ENCODE results near the gene MYH1. TPM values are rescaled to one million over a fixed set of nuclear protein-coding genes. Genes with fewer than 3 reads are reported as not detected.

MYH1 gene
- polyA plus RNA-seq (2013, experiment 1 of 2): not detected
- polyA plus RNA-seq (2013, experiment 2 of 2): 0.01 TPM

DNA sequence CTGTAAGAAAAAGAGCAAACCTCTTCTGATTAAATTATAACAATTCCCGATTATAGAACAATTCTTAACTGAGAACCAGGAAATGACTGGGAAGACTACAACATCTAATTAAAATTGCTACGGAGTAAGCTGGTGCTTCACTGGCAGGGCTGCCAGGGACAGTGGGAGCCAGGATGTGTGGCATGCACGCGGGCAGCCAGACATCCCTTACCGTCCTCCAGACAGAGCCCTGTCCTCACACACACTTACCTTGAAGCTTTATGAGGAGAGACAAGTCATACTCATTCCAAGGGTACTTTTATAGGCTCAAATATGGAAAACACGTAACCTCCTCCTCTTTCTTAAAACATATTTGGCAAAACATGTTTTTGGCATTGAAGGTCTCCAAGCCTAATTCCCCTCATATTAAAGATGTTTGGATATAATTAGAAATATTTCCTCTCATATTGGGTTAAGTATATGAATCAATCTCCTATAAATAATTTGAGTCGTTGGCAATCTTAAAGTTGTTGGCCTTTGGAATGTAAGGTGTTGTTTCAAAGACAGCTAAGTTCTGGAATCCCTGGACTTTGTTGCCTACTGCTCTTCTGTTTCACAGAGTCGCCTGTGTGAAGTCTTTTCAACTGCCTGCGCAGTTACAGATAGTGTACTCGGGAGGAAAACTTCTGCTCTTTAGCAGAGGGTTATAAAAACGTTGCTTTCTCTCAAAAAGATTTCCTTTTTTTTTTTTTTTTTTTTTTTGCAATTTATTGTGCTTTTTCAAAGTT, at the start of gene MYH1:
Gene MYH1, minus strand, starts transcription at position 272 of the 767 bp plus-strand sequence. CDS start 1,900 bp downstream, outside the sequence.
- no peak within 1 kb of the TSS for H3K4ac ChIP-seq (ENCODE audit: low read depth, low read length)
- no peak within 1 kb of the TSS for H3K56ac ChIP-seq (ENCODE audit: low read length)
- H2BK15ac ChIP-seq (replicated peaks; ENCODE audit: low read depth): no peak within 1 kb of the TSS
- H3K79me1 ChIP-seq (ENCODE audit: low read length): no peaks in the 10 kb centered on the region
- H3K36me3 ChIP-seq (ENCODE audit: control insufficient read depth, insufficient read depth, low read length): no peaks in the 10 kb centered on the region
- no peak within 1 kb of the TSS for H3K27ac ChIP-seq (ENCODE audit: low read depth, low read length)
- H3K4me1 ChIP-seq (ENCODE audit: control insufficient read depth, low read depth, low read length): no peaks in the 10 kb centered on the region
- WGBS (ENCODE audit: extremely low coverage, insufficient coverage, low lambda C conversion rate): no CpG with 5 or more reads among the region's 11 CpGs
- H4K5ac ChIP-seq (ENCODE audit: low read length): no peak within 1 kb of the TSS
- no peak within 1 kb of the TSS for H3K4me2 ChIP-seq (ENCODE audit: low read length)
- no peak within 1 kb of the TSS for H4K8ac ChIP-seq (ENCODE audit: low read depth, low read length)
- H2AK5ac ChIP-seq (ENCODE audit: low read length): no peak within 1 kb of the TSS
- no peak for DNase-seq
- no peaks in the 10 kb centered on the region for H3K27me3 ChIP-seq (ENCODE audit: insufficient read depth, low read length, poor library complexity)
- H3K18ac ChIP-seq (ENCODE audit: low read length): no peak within 1 kb of the TSS
- H2BK120ac ChIP-seq (ENCODE audit: low read depth, low read length): no peak within 1 kb of the TSS
- H3K4me3 ChIP-seq (ENCODE audit: low read length): no peak within 1 kb of the TSS
- no peaks in the 10 kb centered on the region for H3K79me2 ChIP-seq (ENCODE audit: control insufficient read depth, insufficient read depth, low read length)
- no peak within 1 kb of the TSS for H2BK5ac ChIP-seq (ENCODE audit: low read length)
- H3K9ac ChIP-seq (ENCODE audit: low read length): no peak within 1 kb of the TSS
- H3K23ac ChIP-seq (ENCODE audit: low read length): no peak within 1 kb of the TSS

- Histone ChIP-seq H3K4ac (ENCODE audit: low read depth, low read length) (no peak overlapping the region), H4K5ac (ENCODE audit: low read length) (no peak overlapping the region), H2BK5ac (ENCODE audit: low read length) (no peak overlapping the region), H3K36me3 (ENCODE audit: control insufficient read depth, insufficient read depth, low read length) (no peaks in the 10 kb centered on the region), H3K27me3 (ENCODE audit: insufficient read depth, low read length, poor library complexity) (no peaks in the 10 kb centered on the region), H4K8ac (ENCODE audit: low read depth, low read length) (no peak overlapping the region), H3K4me2 (ENCODE audit: low read length) (no peak overlapping the region), H3K27ac (ENCODE audit: low read depth, low read length) (no peak overlapping the region), H3K79me1 (ENCODE audit: low read length) (no peaks in the 10 kb centered on the region), H3K23ac (ENCODE audit: low read length) (no peak overlapping the region), H3K79me2 (ENCODE audit: control insufficient read depth, insufficient read depth, low read length) (no peaks in the 10 kb centered on the region), H3K4me1 (ENCODE audit: control insufficient read depth, low read depth, low read length) (no peaks in the 10 kb centered on the region), H2BK120ac (ENCODE audit: low read depth, low read length) (no peak overlapping the region), H2AK5ac (ENCODE audit: low read length) (no peak overlapping the region), H3K9ac (ENCODE audit: low read length) (no peak overlapping the region), H2BK15ac (replicated peaks; ENCODE audit: low read depth) (no peak overlapping the region), H3K4me3 (ENCODE audit: low read length) (no peak overlapping the region), H3K56ac (ENCODE audit: low read length) (no peak overlapping the region), H3K18ac (ENCODE audit: low read length) (no peak overlapping the region)
- WGBS (ENCODE audit: extremely low coverage, insufficient coverage, low lambda C conversion rate): no CpG with 5 or more reads among the region's 2 CpGs
- DNase-seq: no peak
Observed at GRCh38 chr17:10563991-10564660, 45.8 kb upstream of the MYH1 start.

DNA sequence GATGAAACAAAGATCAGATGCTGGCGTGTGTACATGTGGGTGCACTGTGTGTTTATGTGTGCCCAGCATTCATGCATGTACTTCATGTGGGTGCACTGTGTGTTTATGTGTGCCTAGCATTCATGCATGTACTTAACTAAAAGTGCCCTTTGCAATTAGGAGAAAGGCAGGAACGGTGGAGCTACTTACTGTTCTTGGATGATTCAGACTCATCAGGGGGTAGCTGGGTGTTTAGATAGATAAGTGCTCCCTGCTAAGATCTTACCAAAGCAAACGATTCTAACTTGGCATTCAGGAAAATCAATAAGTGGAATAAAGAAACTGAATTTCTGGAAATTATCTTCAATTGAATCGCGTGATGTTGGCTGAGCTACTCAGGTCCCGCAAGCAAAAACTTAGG, 39.7 kb upstream of the MYH1 start:
- Histone ChIP-seq H3K79me1 (ENCODE audit: low read length) (no peaks in the 10 kb centered on the region), H3K56ac (ENCODE audit: low read length) (no peak overlapping the region), H3K4me3 (ENCODE audit: low read length) (no peak overlapping the region), H2BK120ac (ENCODE audit: low read depth, low read length) (no peak overlapping the region), H3K27ac (ENCODE audit: low read depth, low read length) (no peak overlapping the region), H3K4me2 (ENCODE audit: low read length) (no peak overlapping the region), H3K9ac (ENCODE audit: low read length) (no peak overlapping the region), H3K79me2 (ENCODE audit: control insufficient read depth, insufficient read depth, low read length) (no peaks in the 10 kb centered on the region), H3K18ac (ENCODE audit: low read length) (no peak overlapping the region), H3K27me3 (ENCODE audit: insufficient read depth, low read length, poor library complexity) (no peaks in the 10 kb centered on the region), H4K8ac (ENCODE audit: low read depth, low read length) (no peak overlapping the region), H2BK5ac (ENCODE audit: low read length) (no peak overlapping the region), H3K4me1 (ENCODE audit: control insufficient read depth, low read depth, low read length) (no peaks in the 10 kb centered on the region), H4K5ac (ENCODE audit: low read length) (no peak overlapping the region), H3K4ac (ENCODE audit: low read depth, low read length) (no peak overlapping the region), H3K23ac (ENCODE audit: low read length) (no peak overlapping the region), H3K36me3 (ENCODE audit: control insufficient read depth, insufficient read depth, low read length) (no peaks in the 10 kb centered on the region), H2AK5ac (ENCODE audit: low read length) (no peak overlapping the region), H2BK15ac (replicated peaks; ENCODE audit: low read depth) (no peak overlapping the region)
- no peak for DNase-seq
- WGBS (ENCODE audit: extremely low coverage, insufficient coverage, low lambda C conversion rate): no CpG with 5 or more reads among the region's 6 CpGs

DNA sequence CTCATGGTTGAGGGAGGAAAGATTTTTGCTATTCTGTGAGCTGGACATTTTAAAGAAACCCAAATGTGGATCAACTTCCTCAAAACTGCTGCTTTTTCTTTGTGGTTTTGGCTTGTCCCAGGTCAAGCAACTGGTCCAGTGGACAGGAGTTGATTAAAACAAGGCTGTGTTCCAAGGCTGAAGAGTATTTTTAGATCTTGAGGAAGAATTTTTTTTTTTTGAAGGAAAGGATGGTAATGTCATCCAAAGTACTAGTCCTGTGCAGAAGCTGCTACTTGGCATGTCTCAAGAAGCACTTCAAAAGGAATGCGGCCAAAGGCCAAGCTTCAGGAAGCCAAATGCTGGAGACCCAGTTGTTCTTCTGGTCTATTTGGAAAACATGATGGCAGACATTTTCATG, 39.1 kb upstream of the MYH1 start:
- H3K27me3 ChIP-seq (ENCODE audit: insufficient read depth, low read length, poor library complexity): no peaks in the 10 kb centered on the region
- H3K79me1 ChIP-seq (ENCODE audit: low read length): no peaks in the 10 kb centered on the region
- no peak overlapping the region for H4K8ac ChIP-seq (ENCODE audit: low read depth, low read length)
- no peak for DNase-seq
- no peaks in the 10 kb centered on the region for H3K36me3 ChIP-seq (ENCODE audit: control insufficient read depth, insufficient read depth, low read length)
- H3K23ac ChIP-seq (ENCODE audit: low read length): no peak overlapping the region
- no peak overlapping the region for H3K18ac ChIP-seq (ENCODE audit: low read length)
- no peak overlapping the region for H3K4ac ChIP-seq (ENCODE audit: low read depth, low read length)
- H3K4me3 ChIP-seq (ENCODE audit: low read length): no peak overlapping the region
- no peaks in the 10 kb centered on the region for H3K79me2 ChIP-seq (ENCODE audit: control insufficient read depth, insufficient read depth, low read length)
- H2BK15ac ChIP-seq (replicated peaks; ENCODE audit: low read depth): no peak overlapping the region
- no peak overlapping the region for H2BK120ac ChIP-seq (ENCODE audit: low read depth, low read length)
- no peak overlapping the region for H2BK5ac ChIP-seq (ENCODE audit: low read length)
- H3K9ac ChIP-seq (ENCODE audit: low read length): no peak overlapping the region
- no CpG with 5 or more reads among the region's 1 CpG for WGBS (ENCODE audit: extremely low coverage, insufficient coverage, low lambda C conversion rate)
- no peak overlapping the region for H3K56ac ChIP-seq (ENCODE audit: low read length)
- no peaks in the 10 kb centered on the region for H3K4me1 ChIP-seq (ENCODE audit: control insufficient read depth, low read depth, low read length)
- no peak overlapping the region for H3K27ac ChIP-seq (ENCODE audit: low read depth, low read length)
- H4K5ac ChIP-seq (ENCODE audit: low read length): no peak overlapping the region
- no peak overlapping the region for H2AK5ac ChIP-seq (ENCODE audit: low read length)
- H3K4me2 ChIP-seq (ENCODE audit: low read length): no peak overlapping the region

GRCh38 chr17:10556301-10557005, 38.1 kb upstream of the MYH1 start:
- Histone ChIP-seq H3K27ac (ENCODE audit: low read depth, low read length) (no peak overlapping the region), H2AK5ac (ENCODE audit: low read length) (no peak overlapping the region), H2BK5ac (ENCODE audit: low read length) (no peak overlapping the region), H3K4me3 (ENCODE audit: low read length) (no peak overlapping the region), H3K18ac (ENCODE audit: low read length) (no peak overlapping the region), H3K4me1 (ENCODE audit: control insufficient read depth, low read depth, low read length) (no peaks in the 10 kb centered on the region), H3K27me3 (ENCODE audit: insufficient read depth, low read length, poor library complexity) (no peaks in the 10 kb centered on the region), H3K79me1 (ENCODE audit: low read length) (no peaks in the 10 kb centered on the region), H3K56ac (ENCODE audit: low read length) (no peak overlapping the region), H3K79me2 (ENCODE audit: control insufficient read depth, insufficient read depth, low read length) (no peaks in the 10 kb centered on the region), H3K4me2 (ENCODE audit: low read length) (no peak overlapping the region), H2BK15ac (replicated peaks; ENCODE audit: low read depth) (no peak overlapping the region), H3K23ac (ENCODE audit: low read length) (no peak overlapping the region), H3K9ac (ENCODE audit: low read length) (no peak overlapping the region), H4K5ac (ENCODE audit: low read length) (no peak overlapping the region), H3K36me3 (ENCODE audit: control insufficient read depth, insufficient read depth, low read length) (no peaks in the 10 kb centered on the region), H3K4ac (ENCODE audit: low read depth, low read length) (no peak overlapping the region), H4K8ac (ENCODE audit: low read depth, low read length) (no peak overlapping the region), H2BK120ac (ENCODE audit: low read depth, low read length) (no peak overlapping the region)
- DNase-seq: no peak
- WGBS (ENCODE audit: extremely low coverage, insufficient coverage, low lambda C conversion rate): no CpG with 5 or more reads among the region's 5 CpGs

Measured in mesendoderm (in vitro differentiated cells).